HG02642 (cell line): ENCODE data around the gene MARK3.
"Not testable (repeated sequence)": the region's sequence is repeated elsewhere in the genome, so short reads cannot be mapped to it uniquely, and the experiment has no call there.

Experiments
- ATAC-seq: cut with Tn5 transposase; IDR thresholded peaks from one replicate; pipeline ENCODE4 v1.9.1; 2021; ENCODE audit warnings: mild to moderate bottlenecking; ENCODE audit not compliant: unreplicated experiment, poor library complexity

MARK3 gene

GRCh38 chr14:103521951-103522563, 136.8 kb downstream of the MARK3 start:
- ATAC-seq, result no peak

- ATAC-seq, result no peak
These were observed 137.7 kb downstream of the MARK3 start, which contains the start of gene CKB for GRCh38 chr14:103522649-103523574. CKB (minus strand) TSS chr14:103522830; CDS start chr14:103522493, 337 bp downstream.

- no peak for ATAC-seq
These were observed 138.3 kb downstream of the MARK3 start for GRCh38 chr14:103523575-103523954.

- ATAC-seq, result no peak
These were observed 139.1 kb downstream of the MARK3 start for GRCh38 chr14:103524002-103524935.

GRCh38 chr14:103525430-103526246, 140.4 kb downstream of the MARK3 start:
- ATAC-seq, result not testable (repeated sequence)

- ATAC-seq, result no peak
These were observed 141.2 kb downstream of the MARK3 start for GRCh38 chr14:103526247-103526913.

GRCh38 chr14:103526914-103527248, 141.7 kb downstream of the MARK3 start:
- ATAC-seq, result no peak

GRCh38 chr14:103527408-103528145, 142.4 kb downstream of the MARK3 start:
- peak; percentile 55 for ATAC-seq

GRCh38 chr14:103528146-103528586, 143.0 kb downstream of the MARK3 start:
- no peak for ATAC-seq

- ATAC-seq, result peak; percentile 51
These were observed 143.6 kb downstream of the MARK3 start, which contains the start of gene TRMT61A for GRCh38 chr14:103528587-103529382. TRMT61A (plus strand) TSS chr14:103529196; CDS start chr14:103529979, 783 bp downstream.

GRCh38 chr14:103529383-103530365, 144.5 kb downstream of the MARK3 start:
- ATAC-seq, result no peak

GRCh38 chr14:103530390-103530789, 145.2 kb downstream of the MARK3 start:
- no peak for ATAC-seq

- no peak for ATAC-seq
These were observed 145.6 kb downstream of the MARK3 start for GRCh38 chr14:103530831-103531230.

- no peak for ATAC-seq
These were observed 146.4 kb downstream of the MARK3 start for GRCh38 chr14:103531421-103532215.
